Breast epithelium (tissue), 3 donors: ENCODE measurements around the gene PPM1F.

Experiments
- CTCF ChIP-seq, 3 donors: fragments of 450-650 bp; IDR thresholded peaks; one replicate each; pipeline ENCODE4 v1.5.1; 2016 to 2017; ENCODE audit warnings: antibody characterized with exemption in 3 of 3, mild to moderate bottlenecking in 3 of 3, moderate library complexity in 3 of 3
- POLR2A ChIP-seq: fragments of 450-650 bp; IDR thresholded peaks from one replicate; pipeline ENCODE4 v1.6.1; 2016; ENCODE audit warnings: antibody characterized with exemption, mild to moderate bottlenecking, moderate library complexity
- POLR2AphosphoS5 ChIP-seq, 3 donors: sonication (generic); formaldehyde crosslinking; IDR thresholded peaks; one replicate each; pipeline ENCODE4 v1.6.1; 2017; ENCODE audit warnings: antibody characterized with exemption in 3 of 3

GRCh38 chr22:21985214-21985613, 32.6 kb upstream of the PPM1F start:
- TF ChIP-seq CTCF (IDR thresholded peaks at IDR 0.05) = no peak
- TF ChIP-seq POLR2A = no peak
- no peak for TF ChIP-seq POLR2AphosphoS5 (IDR thresholded peaks at IDR 0.05)
